DLD1 (cell line): ENCODE data around the gene AOC2.
"Not testable (repeated sequence)": the region's sequence is repeated elsewhere in the genome, so short reads cannot be mapped to it uniquely, and the experiment has no call there.

Experiments used
- in situ Hi-C: cut with HindIII; loops from 2 replicates; pipeline ENCODE4 v1.10.0; 2017; ENCODE audit warnings: low sequenced_read_pairs

AOC2 gene

DNA sequence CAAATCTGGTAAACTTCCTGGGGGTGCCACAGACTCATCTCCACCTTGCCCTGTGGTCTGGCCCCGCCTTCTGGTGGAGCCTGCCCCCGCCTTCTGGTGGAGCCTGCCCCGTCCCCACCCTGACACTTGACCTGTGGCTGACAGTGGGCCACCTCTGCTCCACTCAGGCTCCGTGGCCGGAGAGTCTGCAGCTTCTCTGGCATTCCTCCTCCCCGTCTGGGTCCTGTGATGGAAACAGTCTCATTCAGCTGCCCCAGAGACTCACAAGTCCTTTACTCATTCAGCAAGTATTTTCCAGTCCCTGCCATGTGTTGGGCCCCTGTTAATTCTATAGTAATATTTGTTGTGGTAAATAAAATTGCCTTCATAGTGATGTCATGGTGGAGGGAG, 35.2 kb downstream of the AOC2 start:
- in situ Hi-C loops, result no loop called here

DNA sequence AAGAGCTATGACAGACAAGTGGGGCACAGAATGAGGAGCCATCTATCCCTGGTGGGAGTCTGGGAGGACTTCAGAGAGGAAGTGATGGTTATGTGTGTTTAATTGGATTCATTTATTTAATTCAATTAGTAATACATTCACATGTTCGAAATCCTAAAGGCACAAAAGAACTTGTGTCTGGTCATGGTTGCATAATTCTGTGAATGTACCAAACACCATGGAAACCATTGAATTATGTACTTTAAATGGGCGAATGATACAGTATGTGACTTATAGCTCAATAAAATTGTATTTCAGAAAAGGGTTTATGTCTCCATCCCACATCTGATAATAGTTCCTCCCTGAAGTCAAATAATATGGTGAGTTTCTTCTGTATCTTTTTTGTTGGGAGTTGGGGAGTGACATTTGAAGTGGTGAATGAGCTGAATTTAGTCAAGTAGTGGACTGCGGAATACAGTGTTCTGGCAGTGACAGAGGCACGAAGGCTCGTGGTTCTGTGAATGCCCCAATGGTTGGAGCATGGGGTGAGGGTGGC, 36.5 kb downstream of the AOC2 start:
- in situ Hi-C loops, result no loop called here

DNA sequence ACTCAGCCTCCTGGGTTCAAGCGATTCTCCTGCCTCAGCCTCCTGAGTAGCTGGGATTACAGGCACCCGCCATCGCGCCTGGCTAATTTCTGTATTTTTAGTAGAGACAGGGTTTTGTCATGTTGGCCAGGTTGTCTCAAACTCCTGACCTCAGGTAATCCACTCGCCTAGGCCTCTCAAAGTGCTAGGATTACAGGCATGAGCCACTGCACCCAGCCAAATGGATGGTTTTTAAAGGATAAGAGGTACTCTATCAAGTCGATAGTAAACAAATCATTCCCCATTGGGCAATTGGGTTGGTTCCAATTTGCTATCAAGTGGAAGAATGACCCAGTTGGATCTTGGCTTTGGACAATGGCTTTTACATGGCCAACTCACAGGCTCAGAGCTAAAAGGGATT, 37.3 kb downstream of the AOC2 start:
- in situ Hi-C loops, result not testable (repeated sequence)

DNA sequence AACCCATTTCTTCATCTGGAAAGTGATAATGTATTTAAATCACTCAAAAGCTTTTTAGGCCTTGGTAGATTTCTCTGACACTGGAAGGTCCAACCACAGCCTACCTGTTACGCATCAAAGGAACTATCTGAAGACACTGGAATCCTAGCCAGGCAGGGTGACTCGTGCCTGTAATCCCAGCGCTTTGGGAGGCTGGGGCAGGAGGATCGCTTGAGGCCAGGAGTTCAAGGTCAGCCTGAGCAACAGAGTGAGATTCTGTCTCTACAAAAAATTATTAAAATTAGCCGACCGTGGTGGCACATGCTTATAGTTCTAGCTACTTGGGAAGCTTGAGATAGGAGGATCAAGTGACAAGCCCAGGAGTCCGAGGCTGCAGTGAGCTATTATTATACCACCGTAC, 37.8 kb downstream of the AOC2 start:
- in situ Hi-C loops, result no loop called here

DNA sequence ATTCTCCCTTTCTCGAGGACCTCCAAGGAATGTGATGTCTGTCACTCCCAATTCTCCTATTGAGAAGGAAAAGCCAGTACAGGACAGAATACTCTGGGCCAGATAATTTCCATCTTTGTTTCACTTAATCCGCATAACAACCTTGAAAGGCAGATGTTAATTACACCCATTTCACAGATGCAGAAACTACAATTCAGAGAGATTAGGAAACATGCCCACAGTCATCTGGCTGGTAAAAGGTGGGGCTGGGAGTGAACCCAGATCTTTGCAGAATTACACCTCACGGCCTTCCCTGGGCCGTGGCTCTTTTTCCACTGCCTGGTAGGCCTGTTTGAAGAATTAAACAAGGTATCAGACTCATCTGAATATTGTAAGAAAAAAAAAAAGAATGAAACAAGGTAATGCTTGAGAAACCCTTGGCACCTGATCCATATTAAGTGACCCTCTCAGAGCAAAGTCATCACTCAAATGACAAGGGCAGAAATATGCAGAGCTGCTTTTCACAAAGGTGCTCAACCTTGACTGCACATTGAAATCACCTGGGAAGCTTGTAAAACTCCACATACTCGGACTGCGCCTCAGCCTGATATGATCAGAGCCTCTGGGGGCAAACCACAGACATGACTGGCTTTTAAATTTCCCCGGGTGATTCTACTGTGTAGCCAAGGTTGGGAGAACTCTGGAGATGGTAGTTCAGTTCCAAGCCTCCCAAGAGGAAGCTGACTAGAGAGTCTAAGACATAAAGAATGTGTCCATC, 39.6 kb downstream of the AOC2 start:
- in situ Hi-C loops, result no loop called here

DNA sequence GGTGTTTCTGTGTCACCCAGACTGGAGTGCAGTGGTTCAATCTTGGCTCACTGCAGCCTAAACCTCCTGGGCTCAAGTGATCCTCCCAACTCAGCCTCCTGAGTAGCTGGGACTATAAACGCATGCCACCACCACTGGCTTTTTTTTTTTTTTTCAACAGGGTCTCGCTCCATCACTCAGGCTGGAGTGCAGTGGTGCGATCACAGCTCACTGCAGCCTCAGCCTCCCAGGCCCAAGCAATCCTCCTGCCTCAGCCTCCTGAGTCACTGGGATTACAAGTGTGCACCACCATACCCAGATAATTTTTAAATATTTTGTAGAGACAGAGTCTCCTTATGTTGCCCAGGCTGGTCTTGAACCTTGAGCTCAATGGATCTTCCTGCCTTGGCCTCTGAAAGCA, 41.4 kb downstream of the AOC2 start:
- in situ Hi-C loops, result not testable (repeated sequence)

DNA sequence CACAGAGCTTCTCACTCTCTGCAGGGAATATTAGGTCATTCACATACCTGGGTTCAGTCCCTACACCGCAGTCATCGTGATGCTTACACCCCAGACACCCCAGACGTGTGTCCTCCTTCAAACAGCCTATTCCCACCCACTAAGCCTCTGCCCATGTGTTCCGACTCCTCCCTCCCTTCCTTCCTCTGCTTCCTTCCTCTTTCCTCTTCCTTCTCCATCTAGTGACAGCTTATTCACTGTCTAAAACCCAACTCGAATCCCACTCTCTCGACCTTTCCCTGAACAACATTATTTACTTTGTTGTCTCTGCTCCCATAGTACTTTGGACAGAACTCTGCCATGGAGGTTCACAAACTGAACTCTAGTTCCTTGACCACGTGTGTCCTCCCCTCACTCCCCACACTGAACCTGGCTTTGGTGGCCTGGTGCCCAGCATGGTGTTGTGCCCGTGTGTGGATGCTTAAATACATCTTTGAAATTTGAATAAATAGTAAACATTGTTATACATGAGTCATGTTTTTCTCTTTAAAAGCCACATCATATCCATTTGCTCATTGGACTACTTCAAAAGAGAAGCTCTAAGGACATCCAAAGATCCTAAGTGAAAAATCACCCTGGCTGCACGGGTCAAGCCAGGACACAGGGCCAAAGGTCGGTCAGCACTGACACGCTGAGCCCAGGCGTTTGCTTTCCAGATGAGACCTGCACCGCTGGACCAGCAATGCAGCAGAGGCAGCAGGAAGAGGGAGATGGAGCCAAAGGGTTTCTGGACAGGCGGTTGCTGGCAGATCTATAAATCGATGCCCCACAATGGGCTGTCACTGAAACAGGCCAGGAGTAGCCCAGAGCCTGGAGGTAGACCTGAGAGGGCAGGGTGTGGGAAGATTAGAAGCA, 42.1 kb downstream of the AOC2 start:
- in situ Hi-C loops, result no loop called here

DNA sequence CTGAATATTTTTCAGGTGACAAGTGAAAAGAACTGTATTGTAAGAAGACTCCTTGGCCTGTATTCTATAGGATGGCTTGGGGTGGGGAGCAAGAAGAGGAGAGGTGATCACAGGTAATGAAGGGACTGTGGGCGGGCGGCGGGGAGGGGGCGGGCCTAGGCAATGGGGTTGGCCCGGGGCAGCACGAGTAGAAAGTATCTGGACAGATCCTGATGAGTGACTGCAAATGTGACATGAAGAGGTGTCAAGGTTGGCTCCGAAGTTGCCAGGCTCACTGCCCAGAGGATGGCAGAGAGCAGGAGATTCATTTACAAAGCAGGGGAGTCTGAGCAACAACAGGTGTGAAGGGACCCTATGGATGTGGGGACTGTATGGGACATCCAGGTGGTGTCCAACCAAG, 45.4 kb downstream of the AOC2 start:
- in situ Hi-C loops, result no loop called here

DNA sequence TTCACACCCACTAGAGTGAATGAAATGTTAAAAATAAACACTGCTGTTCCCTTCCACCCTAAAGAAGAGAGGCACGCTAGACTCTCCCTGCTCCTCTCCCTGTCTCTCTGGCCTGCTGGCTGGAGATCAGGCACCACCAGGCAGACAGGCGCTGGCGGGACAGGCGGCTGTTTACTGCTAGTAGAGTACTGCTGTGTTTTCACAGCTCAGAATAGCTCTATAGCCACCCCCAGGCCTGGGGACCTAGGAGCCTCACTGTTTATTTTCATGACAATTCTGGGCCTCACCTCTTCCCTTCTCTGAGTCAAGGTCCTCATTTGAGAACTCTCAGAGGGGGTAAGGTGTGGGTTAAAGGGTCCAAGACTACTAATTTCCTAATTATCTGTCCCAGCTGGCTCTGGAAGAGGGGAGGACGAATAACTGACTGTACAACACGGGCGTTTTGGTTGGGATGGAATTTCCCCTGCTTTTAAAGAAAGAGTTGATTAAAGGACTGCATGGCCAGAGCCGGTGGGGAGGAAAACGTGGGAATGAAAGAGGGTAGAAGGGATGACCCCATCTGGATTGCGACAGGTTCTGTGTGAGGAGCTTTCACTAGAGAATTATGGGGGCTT, 47.3 kb downstream of the AOC2 start:
- in situ Hi-C loops, result no loop called here

DNA sequence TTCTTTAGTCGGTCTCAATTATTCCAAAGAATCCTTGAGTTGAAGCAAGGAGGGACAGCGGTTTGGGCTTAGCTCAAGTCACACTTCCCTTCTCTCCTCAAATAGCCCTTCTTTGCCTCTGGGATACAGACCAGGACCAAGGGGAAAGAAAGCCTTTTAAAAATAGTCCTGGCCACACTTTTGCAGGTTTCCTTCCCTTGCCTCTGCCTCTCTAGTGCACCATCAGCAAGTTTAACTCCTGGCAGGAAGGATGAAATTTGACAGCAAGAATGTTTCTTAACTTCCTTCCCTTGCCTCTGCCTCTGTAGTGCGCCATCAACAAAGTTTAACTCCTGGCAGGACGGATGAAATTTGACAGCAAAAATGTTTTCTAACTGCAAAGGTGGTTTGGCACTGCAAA, 49.0 kb downstream of the AOC2 start:
- in situ Hi-C loops, result no loop called here

DNA sequence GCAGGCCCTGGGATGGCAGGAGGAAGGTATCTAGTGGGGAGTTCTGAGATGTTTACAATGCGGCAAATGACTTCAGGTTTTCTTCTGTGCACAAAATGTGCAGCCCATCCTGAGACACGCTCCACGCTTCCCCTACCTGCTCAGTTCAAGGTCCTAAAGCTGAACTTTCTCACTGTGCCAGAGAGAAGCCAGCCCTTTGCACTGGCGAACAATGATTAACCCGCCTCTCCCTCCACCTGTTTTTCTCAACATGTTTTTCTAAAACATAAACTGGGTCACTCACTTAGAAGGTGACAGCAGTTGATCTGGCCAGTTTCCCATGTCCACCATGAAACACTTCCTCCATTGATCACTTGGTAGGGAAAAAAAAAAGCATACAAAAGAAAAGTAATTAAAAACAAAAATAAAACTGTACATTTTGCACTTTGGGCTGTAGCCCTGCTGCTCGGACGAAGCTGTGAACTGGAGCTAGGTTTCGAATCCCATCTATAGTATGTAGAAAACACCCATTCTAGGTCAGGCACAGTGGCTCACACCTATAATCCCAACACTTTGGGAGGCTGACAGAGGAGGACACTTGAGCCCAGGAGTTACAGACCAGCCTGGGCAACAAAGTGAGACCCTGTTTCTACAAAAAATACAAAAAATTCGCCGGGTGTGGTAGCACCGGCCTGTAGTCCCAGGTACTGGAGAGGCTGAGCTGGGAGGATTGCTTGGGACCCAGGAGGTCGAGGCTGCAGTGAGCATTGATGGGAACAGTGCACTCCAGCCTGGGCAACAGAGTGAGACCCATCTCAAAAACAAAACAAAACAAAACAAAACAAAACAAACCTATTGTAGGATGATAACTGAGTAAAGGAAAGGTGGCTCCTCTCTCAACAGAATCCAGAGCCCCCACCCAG, 50.2 kb downstream of the AOC2 start:
- in situ Hi-C loops, result no loop called here

DNA sequence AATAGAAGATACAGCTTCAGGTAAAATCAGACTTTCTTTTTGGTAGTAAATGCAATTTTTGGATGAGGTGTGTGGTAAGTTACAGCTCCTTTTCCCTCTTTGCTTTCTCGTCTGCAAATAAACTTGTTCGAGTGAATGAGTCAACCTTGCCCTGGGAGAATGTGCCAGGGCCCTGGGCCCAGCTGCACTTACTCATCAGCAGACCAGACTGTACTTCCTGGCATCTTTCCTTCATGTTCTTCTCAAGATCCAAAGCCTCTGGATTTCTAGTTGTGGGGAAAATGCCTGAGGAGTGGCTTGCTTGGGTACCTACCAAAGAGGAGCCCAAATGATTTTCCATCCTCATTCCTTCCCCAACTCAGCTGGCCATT, 50.8 kb downstream of the AOC2 start:
- in situ Hi-C loops, result no loop called here

DNA sequence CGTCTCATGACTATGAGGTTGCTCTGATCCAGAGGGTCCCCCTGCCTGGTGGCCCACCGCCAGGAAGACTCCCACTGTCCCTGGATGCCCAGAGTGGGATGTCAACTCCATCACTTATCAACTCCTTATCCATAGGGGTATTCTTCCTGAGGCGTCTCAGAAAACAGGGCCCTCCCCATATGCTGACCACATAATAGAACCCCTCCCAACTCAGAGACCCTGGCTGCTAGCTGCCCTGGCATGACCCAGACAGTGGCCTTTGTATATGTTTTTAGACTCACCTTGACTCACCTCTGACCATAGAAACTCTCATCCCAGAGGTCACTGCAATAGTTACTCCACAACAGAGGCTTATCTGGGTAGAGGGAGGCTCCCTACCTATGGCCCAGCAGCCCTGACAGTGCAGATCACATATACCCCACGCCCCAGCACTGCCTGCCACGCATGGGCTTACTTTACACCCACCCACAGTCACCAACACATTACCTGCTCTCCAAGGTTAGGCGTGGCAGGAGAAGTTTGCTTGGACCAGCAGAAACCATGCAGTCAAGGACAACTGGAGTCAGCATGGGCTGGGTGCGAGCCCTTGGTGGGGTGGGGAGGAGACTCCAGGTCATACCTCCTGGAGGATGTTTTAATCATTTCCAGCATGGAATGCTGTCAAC, 53.9 kb downstream of the AOC2 start:
- in situ Hi-C loops, result no loop called here

DNA sequence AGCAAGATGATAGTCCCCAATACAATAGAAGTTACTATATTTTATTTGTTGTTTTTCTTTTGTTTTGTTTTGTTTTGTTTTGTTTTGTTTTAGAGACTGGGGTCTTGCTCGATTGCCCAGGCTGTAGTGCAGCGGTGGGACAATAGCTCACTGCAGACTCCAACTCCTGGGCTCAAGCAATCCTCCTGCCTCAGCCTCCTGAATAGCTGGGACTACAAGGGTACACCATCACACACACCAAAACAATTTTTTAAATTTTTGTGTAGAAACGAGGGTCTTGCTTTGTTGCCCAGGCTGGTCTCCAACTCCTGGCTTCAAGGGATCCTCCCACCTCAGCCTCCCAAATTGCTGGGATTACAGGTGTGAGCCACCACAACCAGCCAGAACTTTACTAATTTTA, 55.6 kb downstream of the AOC2 start:
- in situ Hi-C loops, result not testable (repeated sequence)
